ENCODE results near the gene NBPF15. TPM values are rescaled to one million over a fixed set of nuclear protein-coding genes. Genes with fewer than 3 reads are reported as not detected.
A peak's percentile ranks its signal among the peaks of the same experiment; 100 is the strongest.
"Not testable (repeated sequence)": the region's sequence is repeated elsewhere in the genome, so short reads cannot be mapped to it uniquely, and the experiment has no call there.

The NBPF15 gene
- total RNA-seq (2014; rRNA removed; shearing (Covaris generic)): 24.6 and 30.1 TPM in 2 replicates

- peak; percentile 66 to 74 for DNase-seq (ENCODE audit: low read depth in 1 of 2, low spot score in 2 of 2)
- not testable (repeated sequence) for H3K27me3 ChIP-seq (replicated peaks); H3K9me3 ChIP-seq (replicated peaks); H3K36me3 ChIP-seq; H3K4me1 ChIP-seq (replicated peaks)
- Histone ChIP-seq H3K4me3 (peak within 1 kb of the TSS; percentile 60), H3K27ac (peak within 1 kb of the TSS; percentile 56; the same call in 1 of the 2 replicates)
Measured at GRCh38 chr1:144461136-144461759, at the start of gene NBPF15. Gene NBPF15 (minus strand): TSS chr1:144461669. CDS start chr1:144440003, 21,666 bp downstream.

- H3K27me3 ChIP-seq (replicated peaks); H3K9me3 ChIP-seq (replicated peaks); H3K27ac ChIP-seq; H3K4me1 ChIP-seq (replicated peaks); H3K36me3 ChIP-seq; DNase-seq (ENCODE audit: low read depth in 1 of 2, low spot score in 2 of 2); H3K4me3 ChIP-seq: not testable (repeated sequence)
Measured at GRCh38 chr1:144496429-144496828, 35.0 kb upstream of the NBPF15 start.

GRCh38 chr1:144494130-144494529, 32.7 kb upstream of the NBPF15 start:
- not testable (repeated sequence) for H3K4me3 ChIP-seq; H3K9me3 ChIP-seq (replicated peaks); DNase-seq (ENCODE audit: low read depth in 1 of 2, low spot score in 2 of 2)

GRCh38 chr1:144490394-144490793, 28.9 kb upstream of the NBPF15 start:
- not testable (repeated sequence) for H3K27me3 ChIP-seq (replicated peaks); H3K4me1 ChIP-seq (replicated peaks); H3K9me3 ChIP-seq (replicated peaks); DNase-seq (ENCODE audit: low read depth in 1 of 2, low spot score in 2 of 2); H3K4me3 ChIP-seq; H3K27ac ChIP-seq; H3K36me3 ChIP-seq

More at GRCh38 chr1:144494130-144494529, 32.7 kb upstream of the NBPF15 start:
- not testable (repeated sequence) for H3K27me3 ChIP-seq (replicated peaks); H3K4me1 ChIP-seq (replicated peaks); H3K36me3 ChIP-seq; H3K27ac ChIP-seq

DNA sequence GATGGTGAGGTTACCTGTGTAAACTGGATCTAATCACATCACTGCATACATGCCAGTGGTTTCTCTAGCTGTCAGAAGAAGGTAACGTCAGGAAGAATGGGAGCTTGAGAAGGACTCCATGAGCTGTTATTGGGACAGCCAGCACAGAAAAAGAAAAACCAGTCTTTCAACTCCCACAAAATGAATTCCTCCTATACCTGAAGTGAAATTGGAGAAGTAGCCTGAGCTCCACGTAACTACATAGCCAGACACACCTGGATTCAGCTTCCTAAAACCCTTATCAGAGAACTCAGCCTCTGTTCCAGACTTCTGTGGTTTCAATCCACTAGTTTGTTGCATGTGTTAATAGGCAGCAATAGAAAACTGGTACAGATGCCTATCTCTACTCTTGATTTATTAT, 25.5 kb upstream of the NBPF15 start:
- H3K36me3 ChIP-seq; H3K27ac ChIP-seq; DNase-seq (ENCODE audit: low read depth in 1 of 2, low spot score in 2 of 2); H3K4me3 ChIP-seq; H3K4me1 ChIP-seq (replicated peaks); H3K27me3 ChIP-seq (replicated peaks); H3K9me3 ChIP-seq (replicated peaks): not testable (repeated sequence)

DNA sequence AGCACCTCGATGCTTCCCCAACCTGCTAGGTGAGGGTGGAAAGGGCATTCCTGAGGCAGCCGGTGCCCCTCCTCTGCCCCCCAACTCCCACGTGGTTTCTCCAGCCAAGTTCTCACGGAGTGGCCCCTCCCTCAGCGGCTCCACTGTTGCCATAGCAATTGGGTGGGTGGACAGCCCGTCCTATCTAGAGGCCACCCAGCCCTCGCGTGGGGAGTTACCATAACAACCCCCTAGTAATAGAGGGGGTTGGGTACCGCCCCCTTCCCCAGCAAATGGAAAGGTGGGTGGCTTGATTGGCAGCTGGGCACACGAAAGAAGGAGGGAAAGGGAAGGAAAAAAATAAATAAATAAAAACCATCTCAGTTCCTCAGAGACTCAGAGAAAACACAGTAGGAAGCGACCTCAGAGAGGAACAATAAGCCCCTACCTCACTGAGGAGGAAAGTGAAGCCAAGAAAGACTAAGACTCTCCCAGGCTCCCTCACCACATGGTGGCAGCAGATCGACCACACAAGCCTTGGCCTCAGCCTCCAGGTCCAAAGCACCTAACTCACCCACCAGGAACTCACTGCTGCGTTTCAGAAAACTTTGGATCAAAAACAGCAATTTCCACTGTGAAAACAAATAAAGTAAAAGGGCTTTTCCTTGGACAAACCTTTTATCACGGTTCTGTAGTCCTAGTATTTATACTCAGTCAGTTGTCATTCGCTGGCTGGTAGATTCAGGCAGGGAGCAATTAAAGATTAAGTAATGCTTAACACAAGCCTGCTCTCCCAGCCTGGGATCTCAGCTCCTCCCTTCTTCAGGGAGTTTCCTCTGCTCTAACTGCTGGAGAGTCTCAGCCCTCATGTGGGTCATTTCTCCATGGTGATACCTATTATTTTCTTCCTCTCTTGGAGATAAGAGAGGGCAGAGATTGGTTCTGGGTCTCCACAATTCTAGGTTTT, 23.9 kb upstream of the NBPF15 start:
- H3K9me3 ChIP-seq (replicated peaks); H3K4me1 ChIP-seq (replicated peaks); DNase-seq (ENCODE audit: low read depth in 1 of 2, low spot score in 2 of 2): not testable (repeated sequence)

GRCh38 chr1:144473897-144474296, 12.4 kb upstream of the NBPF15 start:
- DNase-seq (ENCODE audit: low read depth in 1 of 2, low spot score in 2 of 2); H3K36me3 ChIP-seq; H3K9me3 ChIP-seq (replicated peaks); H3K4me1 ChIP-seq (replicated peaks); H3K4me3 ChIP-seq; H3K27me3 ChIP-seq (replicated peaks); H3K27ac ChIP-seq: not testable (repeated sequence)

More for the DNA sequence above, 23.9 kb upstream of the NBPF15 start:
- H3K27ac ChIP-seq; H3K36me3 ChIP-seq; H3K4me3 ChIP-seq; H3K27me3 ChIP-seq (replicated peaks): not testable (repeated sequence)

DNA sequence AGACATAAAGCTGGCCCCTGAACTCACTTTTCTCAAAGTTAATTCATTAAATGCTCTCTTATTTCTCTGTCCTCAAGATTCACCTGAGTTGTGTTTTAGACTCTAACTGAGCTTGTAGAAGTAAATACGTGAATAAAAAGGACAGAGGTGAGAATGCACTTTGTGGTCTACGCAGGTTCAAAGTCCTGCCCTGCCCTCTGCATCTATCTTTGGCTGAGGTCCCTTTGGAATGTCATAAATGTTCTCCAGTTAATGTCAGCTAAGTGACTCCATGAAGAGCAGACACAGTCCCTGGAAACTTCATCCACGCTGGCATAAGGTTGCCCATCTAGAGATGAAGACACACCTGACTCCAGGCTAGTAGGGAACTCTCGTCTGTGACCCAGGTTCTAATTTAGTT, 10.0 kb upstream of the NBPF15 start:
- not testable (repeated sequence) for H3K4me1 ChIP-seq (replicated peaks); H3K4me3 ChIP-seq; H3K36me3 ChIP-seq; H3K27me3 ChIP-seq (replicated peaks); H3K9me3 ChIP-seq (replicated peaks); DNase-seq (ENCODE audit: low read depth in 1 of 2, low spot score in 2 of 2); H3K27ac ChIP-seq

DNA sequence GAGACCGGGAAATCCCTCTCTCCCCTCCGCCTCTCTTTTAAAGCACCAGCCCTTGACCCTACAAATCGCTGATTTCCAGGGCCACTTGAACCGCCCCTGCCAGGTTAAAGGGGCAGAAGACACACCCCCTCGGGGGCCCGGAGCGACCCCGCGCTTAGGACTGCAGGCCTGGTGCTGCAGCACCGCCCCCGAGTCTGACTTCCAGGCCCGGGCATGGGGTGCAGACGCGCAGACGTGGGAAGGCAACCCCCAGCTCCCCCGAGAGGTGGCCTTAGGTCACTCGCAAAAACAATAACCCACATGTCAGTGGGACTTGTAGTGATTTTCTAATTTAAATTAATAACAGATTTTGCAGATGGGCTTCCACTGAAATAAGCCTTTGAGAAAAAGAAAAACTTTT, 309 bp upstream of the NBPF15 start:
- not testable (repeated sequence) for H3K27me3 ChIP-seq (replicated peaks); H3K36me3 ChIP-seq; DNase-seq (ENCODE audit: low read depth in 1 of 2, low spot score in 2 of 2); H3K9me3 ChIP-seq (replicated peaks); H3K4me1 ChIP-seq (replicated peaks); H3K27ac ChIP-seq
- H3K4me3 ChIP-seq: peak overlapping the region; percentile 60

GRCh38 chr1:144460686-144461085, 783 bp downstream of the NBPF15 start:
- not testable (repeated sequence) for H3K9me3 ChIP-seq (replicated peaks); H3K36me3 ChIP-seq; DNase-seq (ENCODE audit: low read depth in 1 of 2, low spot score in 2 of 2); H3K4me1 ChIP-seq (replicated peaks); H3K27me3 ChIP-seq (replicated peaks)
- Histone ChIP-seq H3K4me3 (peak overlapping the region; percentile 60), H3K27ac (0 out of 2 replicates have a peak overlapping the region, but pooled peaks have one; percentile 56)

GRCh38 chr1:144442402-144442801, 19.1 kb downstream of the NBPF15 start:
- not testable (repeated sequence) for DNase-seq (ENCODE audit: low read depth in 1 of 2, low spot score in 2 of 2); H3K27me3 ChIP-seq (replicated peaks); H3K4me3 ChIP-seq; H3K4me1 ChIP-seq (replicated peaks); H3K9me3 ChIP-seq (replicated peaks); H3K27ac ChIP-seq; H3K36me3 ChIP-seq

- not testable (repeated sequence) for H3K27me3 ChIP-seq (replicated peaks); DNase-seq (ENCODE audit: low read depth in 1 of 2, low spot score in 2 of 2); H3K9me3 ChIP-seq (replicated peaks); H3K36me3 ChIP-seq; H3K4me1 ChIP-seq (replicated peaks); H3K27ac ChIP-seq; H3K4me3 ChIP-seq
Measured at GRCh38 chr1:144439737-144440136, 21.7 kb downstream of the NBPF15 start.

DNA sequence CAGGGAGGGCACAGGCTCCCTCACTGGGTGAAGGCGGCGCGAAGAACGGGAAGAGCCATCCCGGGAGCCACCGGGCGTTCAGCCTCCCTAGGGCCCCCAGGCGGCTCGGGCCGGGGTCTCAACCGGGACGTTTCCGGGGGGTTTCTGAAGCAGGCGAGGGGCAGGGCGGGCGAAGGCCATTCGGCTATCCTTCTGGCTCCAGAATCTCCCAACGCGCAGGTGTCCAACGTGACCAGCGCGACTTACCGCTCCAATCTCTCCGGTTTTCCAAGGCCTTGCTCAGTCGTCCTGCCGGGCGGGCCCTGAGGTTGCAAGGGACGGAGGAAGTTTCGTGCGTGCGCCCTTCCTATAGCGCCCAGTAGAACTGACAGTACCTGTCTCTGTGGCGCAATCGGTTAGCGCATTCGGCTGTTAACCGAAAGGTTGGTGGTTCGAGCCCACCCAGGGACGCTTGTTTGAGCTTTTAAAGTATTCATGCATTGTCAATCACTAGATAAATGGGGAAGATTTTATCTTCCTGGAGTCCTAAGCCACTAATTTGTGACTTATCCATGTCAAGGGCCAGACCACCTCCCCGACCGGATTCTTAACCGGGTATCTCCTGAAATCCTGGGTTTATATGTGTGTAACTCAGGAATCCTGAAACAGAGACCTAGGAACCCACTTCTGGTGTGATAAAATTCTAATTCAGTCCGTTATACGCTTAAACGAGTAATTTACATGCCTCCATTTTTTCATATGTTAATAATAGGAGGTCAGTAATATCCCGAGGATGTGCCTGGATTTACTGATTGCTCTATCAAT, 42.4 kb downstream of the NBPF15 start:
- not testable (repeated sequence) for H3K4me1 ChIP-seq (replicated peaks); H3K27me3 ChIP-seq (replicated peaks); H3K9me3 ChIP-seq (replicated peaks); H3K27ac ChIP-seq; H3K36me3 ChIP-seq
- peak; percentile 76 to 79 for DNase-seq (ENCODE audit: low read depth in 1 of 2, low spot score in 2 of 2)
- peak overlapping the region; percentile 45 for H3K4me3 ChIP-seq

Measured in SJSA1 (cell line).